Neural cell (in vitro differentiated cells): Measurements from ENCODE around the gene RHOH. TPM values are rescaled to one million over a fixed set of nuclear protein-coding genes. Genes with fewer than 3 reads are reported as not detected.

Source experiments
- H2AFZ ChIP-seq: fragments of 200-600, 300-800 bp; sonication (generic), shearing (Covaris generic); 2 replicates; pipeline ENCODE4 v1.6.0; 2014; ENCODE audit warnings: low read depth, mild to moderate bottlenecking, antibody characterized with exemption, low read length, moderate library complexity
- H3F3A ChIP-seq: fragments of 200-600 bp; shearing (Covaris generic); 2 replicates; pipeline ENCODE4 v1.6.1; 2016; ENCODE audit warnings: mild to moderate bottlenecking, moderate library complexity, mixed read lengths, antibody characterized with exemption, low read length; ENCODE audit not compliant: insufficient read depth, poor library complexity, severe bottlenecking
- H3K27ac ChIP-seq: fragments of 200-600, 300-800 bp; sonication (generic), shearing (Covaris generic); 2 replicates; pipeline ENCODE4 v1.5.1; 2014; ENCODE audit warnings: mild to moderate bottlenecking, low read length, moderate library complexity
- H3K27me3 ChIP-seq: fragments of 300-800, 200-600 bp; sonication (generic), shearing (Covaris generic); 2 replicates; pipeline ENCODE4 v1.6.0; 2014; ENCODE audit warnings: mild to moderate bottlenecking, low read depth, low read length, moderate library complexity; ENCODE audit not compliant: insufficient read depth
- H3K36me3 ChIP-seq: fragments of 300-800, 200-600 bp; sonication (generic), shearing (Covaris generic); 2 replicates; pipeline ENCODE4 v1.5.1; 2014; ENCODE audit warnings: mild to moderate bottlenecking, antibody characterized with exemption, low read length, moderate library complexity; ENCODE audit not compliant: insufficient read depth
- H3K4me2 ChIP-seq: fragments of 300-800, 200-600 bp; sonication (generic), shearing (Covaris generic); 2 replicates; pipeline ENCODE4 v1.6.0; 2014; ENCODE audit warnings: mild to moderate bottlenecking, low read length
- H3K4me3 ChIP-seq: fragments of 300-800, 200-600 bp; sonication (generic), shearing (Covaris generic); 2 replicates; pipeline ENCODE4 v1.5.1; 2014; ENCODE audit warnings: mild to moderate bottlenecking, low read length, moderate library complexity
- H3K79me2 ChIP-seq: fragments of 200-600 bp; shearing (Covaris generic); replicated peaks from 2 replicates; pipeline ENCODE4 v1.6.0; 2014; ENCODE audit warnings: mild to moderate bottlenecking, low read length, moderate library complexity; ENCODE audit not compliant: insufficient read depth
- H3K9ac ChIP-seq: fragments of 300-800, 200-600 bp; sonication (generic), shearing (Covaris generic); 2 replicates; pipeline ENCODE4 v1.6.1; 2016; ENCODE audit warnings: mild to moderate bottlenecking, low read length, mixed read lengths
- H3K9me2 ChIP-seq: fragments of 200-600 bp; shearing (Covaris generic); 2 replicates; pipeline ENCODE4 v1.6.1; 2016; ENCODE audit warnings: mild to moderate bottlenecking, low read length, mixed read lengths; ENCODE audit not compliant: insufficient read depth
- H3K9me3 ChIP-seq: fragments of 200-600, 300-800 bp; sonication (generic), shearing (Covaris generic); 2 replicates; pipeline ENCODE4 v1.6.1; 2016; ENCODE audit warnings: mild to moderate bottlenecking, mixed run types, low read length, moderate library complexity, mixed read lengths
- H4K20me1 ChIP-seq: fragments of 200-600 bp; shearing (Covaris generic); 2 replicates; pipeline ENCODE4 v1.6.1; 2016; ENCODE audit warnings: mild to moderate bottlenecking, mixed run types; ENCODE audit not compliant: insufficient read depth
- CTCF ChIP-seq: fragments of 450-650 bp; IDR thresholded peaks from 2 replicates; pipeline ENCODE4 v1.5.1; 2014; ENCODE audit warnings: antibody characterized with exemption, mild to moderate bottlenecking, moderate library complexity; ENCODE audit not compliant: poor library complexity, severe bottlenecking
- EP300 ChIP-seq: fragments of 450-650 bp; conservative IDR thresholded peaks from 2 replicates; pipeline ENCODE4 v1.6.1; 2014; ENCODE audit warnings: antibody characterized with exemption, mild to moderate bottlenecking, moderate library complexity; ENCODE audit not compliant: poor library complexity, severe bottlenecking
- EZH2 ChIP-seq: fragments of 200-600, 300-800 bp; shearing (Covaris generic), sonication (generic); IDR thresholded peaks from 2 replicates; pipeline ENCODE4 v1.6.1; 2014; ENCODE audit warnings: antibody characterized with exemption, low read length, borderline replicate concordance, mild to moderate bottlenecking; ENCODE audit not compliant: insufficient read depth, poor library complexity, severe bottlenecking
- MXI1 ChIP-seq: fragments of 450-650 bp; conservative IDR thresholded peaks from 2 replicates; pipeline ENCODE4 v1.6.1; 2014; ENCODE audit warnings: antibody characterized with exemption, mild to moderate bottlenecking; ENCODE audit not compliant: poor library complexity, severe bottlenecking
- POLR2AphosphoS5 ChIP-seq: IDR thresholded peaks from 2 replicates; pipeline ENCODE4 v1.6.1; 2012
- RAD21 ChIP-seq: fragments of 450-650 bp; conservative IDR thresholded peaks from 2 replicates; pipeline ENCODE4 v1.6.1; 2014; ENCODE audit warnings: antibody characterized with exemption, mild to moderate bottlenecking, moderate library complexity
- SMC3 ChIP-seq: fragments of 450-650 bp; conservative IDR thresholded peaks from 2 replicates; pipeline ENCODE4 v1.6.1; 2014; ENCODE audit warnings: antibody characterized with exemption, mild to moderate bottlenecking, moderate library complexity; ENCODE audit not compliant: poor library complexity
- TAF1 ChIP-seq: IDR thresholded peaks from 2 replicates; pipeline ENCODE4 v1.6.1; 2012; ENCODE audit warnings: low read depth
- polyA plus RNA-seq: library from polyadenylated mRNA; depleted of rRNA; stranded (reverse); fragments of >200 nt; gene quantifications from 2 replicates; pipeline ENCODE4 v1.2.3, GENCODE V29; 2014
- TF ChIP-seq, protein P1 (sequence below): IDR thresholded peaks from 2 replicates; pipeline ENCODE4 v1.6.1; 2012; ENCODE audit warnings: borderline replicate concordance

RHOH gene
- polyA plus RNA-seq, 1 donor from 2014 or later: not detected

DNA sequence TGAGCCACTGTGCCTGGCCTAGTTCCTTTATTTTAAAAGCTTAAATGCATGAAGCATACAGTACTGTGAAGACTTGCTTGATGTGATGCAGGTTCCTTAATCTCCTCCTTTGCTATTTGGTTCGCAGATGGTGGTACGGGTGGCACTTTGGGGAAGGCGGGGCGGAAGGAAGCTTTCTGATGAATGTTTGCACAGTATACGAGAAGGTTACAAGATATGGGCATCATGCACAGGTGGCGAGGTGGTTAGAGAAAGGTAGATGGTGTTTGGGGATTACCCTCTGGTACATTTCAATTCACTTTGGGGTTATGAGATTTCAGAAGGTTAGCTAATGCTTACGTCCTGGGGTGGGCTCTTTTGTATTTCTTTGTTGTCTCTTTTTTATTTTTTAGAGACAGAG lies 17.2 kb downstream of the RHOH start:
- Histone ChIP-seq H3K9me3 (no peaks in the 10 kb centered on the region), H4K20me1 (no peaks in the 10 kb centered on the region), H2AFZ (no peak overlapping the region), H3K79me2 (no peaks in the 10 kb centered on the region), H3K9me2 (no peaks in the 10 kb centered on the region), H3K4me2 (no peak overlapping the region), H3K9ac (no peak overlapping the region), H3K4me3 (no peak overlapping the region), H3K36me3 (no peaks in the 10 kb centered on the region), H3K27me3 (no peaks in the 10 kb centered on the region), H3K27ac (no peak overlapping the region), H3F3A (no peaks in the 10 kb centered on the region)
- TF ChIP-seq RAD21: no peak
- no peak for TF ChIP-seq POLR2AphosphoS5
- TF ChIP-seq TAF1: no peak

GRCh38 chr4:40214661-40215418 lies 18.0 kb downstream of the RHOH start:
- H3K4me3 ChIP-seq: no peak overlapping the region
- H3F3A ChIP-seq: no peaks in the 10 kb centered on the region
- H2AFZ ChIP-seq: no peak overlapping the region
- no peaks in the 10 kb centered on the region for H3K79me2 ChIP-seq
- no peaks in the 10 kb centered on the region for H4K20me1 ChIP-seq
- no peaks in the 10 kb centered on the region for H3K9me2 ChIP-seq
- no peak for TF ChIP-seq EP300
- TF ChIP-seq RAD21: no peak
- TF ChIP-seq TAF1: no peak
- TF ChIP-seq EZH2: no peak
- TF ChIP-seq POLR2AphosphoS5: no peak
- TF ChIP-seq MXI1: no peak
- no peak for TF ChIP-seq CTCF
- TF ChIP-seq, protein P1, sequence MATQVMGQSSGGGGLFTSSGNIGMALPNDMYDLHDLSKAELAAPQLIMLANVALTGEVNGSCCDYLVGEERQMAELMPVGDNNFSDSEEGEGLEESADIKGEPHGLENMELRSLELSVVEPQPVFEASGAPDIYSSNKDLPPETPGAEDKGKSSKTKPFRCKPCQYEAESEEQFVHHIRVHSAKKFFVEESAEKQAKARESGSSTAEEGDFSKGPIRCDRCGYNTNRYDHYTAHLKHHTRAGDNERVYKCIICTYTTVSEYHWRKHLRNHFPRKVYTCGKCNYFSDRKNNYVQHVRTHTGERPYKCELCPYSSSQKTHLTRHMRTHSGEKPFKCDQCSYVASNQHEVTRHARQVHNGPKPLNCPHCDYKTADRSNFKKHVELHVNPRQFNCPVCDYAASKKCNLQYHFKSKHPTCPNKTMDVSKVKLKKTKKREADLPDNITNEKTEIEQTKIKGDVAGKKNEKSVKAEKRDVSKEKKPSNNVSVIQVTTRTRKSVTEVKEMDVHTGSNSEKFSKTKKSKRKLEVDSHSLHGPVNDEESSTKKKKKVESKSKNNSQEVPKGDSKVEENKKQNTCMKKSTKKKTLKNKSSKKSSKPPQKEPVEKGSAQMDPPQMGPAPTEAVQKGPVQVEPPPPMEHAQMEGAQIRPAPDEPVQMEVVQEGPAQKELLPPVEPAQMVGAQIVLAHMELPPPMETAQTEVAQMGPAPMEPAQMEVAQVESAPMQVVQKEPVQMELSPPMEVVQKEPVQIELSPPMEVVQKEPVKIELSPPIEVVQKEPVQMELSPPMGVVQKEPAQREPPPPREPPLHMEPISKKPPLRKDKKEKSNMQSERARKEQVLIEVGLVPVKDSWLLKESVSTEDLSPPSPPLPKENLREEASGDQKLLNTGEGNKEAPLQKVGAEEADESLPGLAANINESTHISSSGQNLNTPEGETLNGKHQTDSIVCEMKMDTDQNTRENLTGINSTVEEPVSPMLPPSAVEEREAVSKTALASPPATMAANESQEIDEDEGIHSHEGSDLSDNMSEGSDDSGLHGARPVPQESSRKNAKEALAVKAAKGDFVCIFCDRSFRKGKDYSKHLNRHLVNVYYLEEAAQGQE: no peak
- TF ChIP-seq SMC3: no peak
- no peak overlapping the region for H3K27ac ChIP-seq
- no peak overlapping the region for H3K4me2 ChIP-seq
- H3K9me3 ChIP-seq: no peaks in the 10 kb centered on the region
- H3K27me3 ChIP-seq: no peaks in the 10 kb centered on the region
- H3K9ac ChIP-seq: no peak overlapping the region
- H3K36me3 ChIP-seq: no peaks in the 10 kb centered on the region
